ENCODE results near the gene TMEM145. TPM values are rescaled to one million over a fixed set of nuclear protein-coding genes. Genes with fewer than 3 reads are reported as not detected.
"Not testable (repeated sequence)": the region's sequence is repeated elsewhere in the genome, so short reads cannot be mapped to it uniquely, and the experiment has no call there.

TMEM145 gene
- not detected for total RNA-seq

DNA sequence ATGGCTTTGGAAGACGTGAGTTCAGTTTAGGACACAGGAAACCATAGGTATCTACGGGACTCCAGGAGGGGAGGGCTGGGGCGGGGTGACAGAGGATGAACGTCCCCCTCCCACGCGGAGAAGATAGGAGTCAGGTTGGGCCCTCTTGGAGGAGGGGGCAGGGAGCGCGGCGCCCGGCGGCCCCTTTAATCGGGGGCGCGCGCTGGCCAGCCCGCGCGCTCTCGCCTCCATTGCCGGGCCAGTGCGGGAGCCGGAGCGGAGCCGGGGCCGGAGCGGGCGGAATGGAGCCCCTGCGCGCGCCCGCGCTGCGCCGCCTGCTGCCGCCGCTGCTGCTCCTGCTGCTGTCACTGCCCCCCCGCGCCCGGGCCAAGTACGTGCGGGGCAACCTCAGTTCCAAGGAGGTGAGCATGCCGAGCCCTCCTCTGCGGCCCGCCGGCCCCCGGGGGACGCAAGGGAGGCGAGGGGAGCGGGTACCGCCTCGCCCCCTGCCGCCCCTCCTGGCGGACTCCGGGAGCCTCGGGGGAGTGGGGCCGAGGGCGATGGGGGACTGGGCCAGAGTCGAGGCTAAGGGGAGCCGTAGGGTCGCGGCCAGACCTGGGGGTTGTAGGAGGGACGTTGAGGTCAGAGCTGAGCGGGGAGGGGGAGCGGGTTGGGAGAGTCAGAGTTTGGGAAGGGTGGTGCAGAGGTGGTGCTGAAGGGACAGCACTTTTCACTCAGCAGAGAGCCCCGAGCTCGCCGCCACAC is at the start of gene TMEM145:
Gene TMEM145 (plus strand): TSS at position 214 of the 744 bp plus-strand sequence. CDS start 68 bp downstream, at position 282.
- peak; percentile 41 for DNase-seq
- H3K4me3 ChIP-seq: peak within 1 kb of the TSS in 3 of 4 donors; percentile 24 to 53 (median 41)
- no peak within 1 kb of the TSS for H3K27ac ChIP-seq
- H3K4me1 ChIP-seq: peaks cover 4 to 22% (median 12%) of the 10 kb centered on the region in 4 donors
- TF ChIP-seq POLR2AphosphoS5 (IDR thresholded peaks at IDR 0.05): no peak
- TF ChIP-seq, protein P1, sequence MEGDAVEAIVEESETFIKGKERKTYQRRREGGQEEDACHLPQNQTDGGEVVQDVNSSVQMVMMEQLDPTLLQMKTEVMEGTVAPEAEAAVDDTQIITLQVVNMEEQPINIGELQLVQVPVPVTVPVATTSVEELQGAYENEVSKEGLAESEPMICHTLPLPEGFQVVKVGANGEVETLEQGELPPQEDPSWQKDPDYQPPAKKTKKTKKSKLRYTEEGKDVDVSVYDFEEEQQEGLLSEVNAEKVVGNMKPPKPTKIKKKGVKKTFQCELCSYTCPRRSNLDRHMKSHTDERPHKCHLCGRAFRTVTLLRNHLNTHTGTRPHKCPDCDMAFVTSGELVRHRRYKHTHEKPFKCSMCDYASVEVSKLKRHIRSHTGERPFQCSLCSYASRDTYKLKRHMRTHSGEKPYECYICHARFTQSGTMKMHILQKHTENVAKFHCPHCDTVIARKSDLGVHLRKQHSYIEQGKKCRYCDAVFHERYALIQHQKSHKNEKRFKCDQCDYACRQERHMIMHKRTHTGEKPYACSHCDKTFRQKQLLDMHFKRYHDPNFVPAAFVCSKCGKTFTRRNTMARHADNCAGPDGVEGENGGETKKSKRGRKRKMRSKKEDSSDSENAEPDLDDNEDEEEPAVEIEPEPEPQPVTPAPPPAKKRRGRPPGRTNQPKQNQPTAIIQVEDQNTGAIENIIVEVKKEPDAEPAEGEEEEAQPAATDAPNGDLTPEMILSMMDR (IDR thresholded peaks at IDR 0.05): peak in 2 of 5 experiments; percentile 1 to 9
- TF ChIP-seq EP300 (IDR thresholded peaks at IDR 0.05; ENCODE audit: low read depth): no peak
- in situ Hi-C loops (cut with MboI; ENCODE audit: low pct_ligation_motif_present in 1 of 4, low pct_unique_long_range_greater_than_20kb in 1 of 4, low sequenced_read_pairs in 3 of 4) (loop anchor here in 2 of 4 donors (25.0 kb wide), 1 partner anchor 201 kb away; no protein-coding TSS in a partner anchor), intact Hi-C loops (cut with DNase I; ENCODE audit: low total_unique reads) (no loop called here)
- 0 to 1% methylated on average over 2 to 30 of the region's 67 CpGs for WGBS, 2 donors (ENCODE audit: low coverage in 1 of 2)
- H3K36me3 ChIP-seq: no peaks in the 10 kb centered on the region
- H3K27me3 ChIP-seq: peaks cover 52% of the 10 kb centered on the region
- no peaks in the 10 kb centered on the region for H3K9me3 ChIP-seq

DNA sequence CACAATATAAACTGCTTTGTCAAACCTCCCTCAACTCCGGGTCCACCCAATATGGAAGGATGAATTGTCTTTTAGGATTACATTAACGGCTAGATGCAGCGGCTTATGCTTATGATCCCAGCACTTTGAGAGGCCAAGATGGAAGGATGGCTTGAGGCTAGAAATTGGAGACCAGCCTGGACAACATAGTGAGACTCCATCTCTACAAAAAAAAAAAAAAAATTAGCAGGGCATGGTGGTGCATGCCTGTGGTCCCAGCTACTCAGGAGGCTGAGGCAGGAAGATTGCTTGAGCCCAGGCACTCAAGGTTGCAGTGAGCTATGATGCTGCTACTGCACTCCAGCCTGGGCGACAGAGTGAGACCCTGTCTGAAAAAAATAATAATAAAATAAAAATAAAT is 47.0 kb upstream of the TMEM145 start:
- H3K4me3 ChIP-seq; in situ Hi-C loops (cut with MboI; ENCODE audit: low pct_ligation_motif_present in 1 of 4, low pct_unique_long_range_greater_than_20kb in 1 of 4, low sequenced_read_pairs in 3 of 4); intact Hi-C loops (cut with DNase I; ENCODE audit: low total_unique reads); H3K27me3 ChIP-seq; H3K27ac ChIP-seq; H3K9me3 ChIP-seq; DNase-seq; H3K36me3 ChIP-seq: not testable (repeated sequence)
- H3K4me1 ChIP-seq: peaks cover 19 to 22% (median 21%) of the 10 kb centered on the region in 4 donors
- WGBS, 2 donors (ENCODE audit: low coverage in 1 of 2): 90 to 92% methylated on average over 4 of the region's 4 CpGs

DNA sequence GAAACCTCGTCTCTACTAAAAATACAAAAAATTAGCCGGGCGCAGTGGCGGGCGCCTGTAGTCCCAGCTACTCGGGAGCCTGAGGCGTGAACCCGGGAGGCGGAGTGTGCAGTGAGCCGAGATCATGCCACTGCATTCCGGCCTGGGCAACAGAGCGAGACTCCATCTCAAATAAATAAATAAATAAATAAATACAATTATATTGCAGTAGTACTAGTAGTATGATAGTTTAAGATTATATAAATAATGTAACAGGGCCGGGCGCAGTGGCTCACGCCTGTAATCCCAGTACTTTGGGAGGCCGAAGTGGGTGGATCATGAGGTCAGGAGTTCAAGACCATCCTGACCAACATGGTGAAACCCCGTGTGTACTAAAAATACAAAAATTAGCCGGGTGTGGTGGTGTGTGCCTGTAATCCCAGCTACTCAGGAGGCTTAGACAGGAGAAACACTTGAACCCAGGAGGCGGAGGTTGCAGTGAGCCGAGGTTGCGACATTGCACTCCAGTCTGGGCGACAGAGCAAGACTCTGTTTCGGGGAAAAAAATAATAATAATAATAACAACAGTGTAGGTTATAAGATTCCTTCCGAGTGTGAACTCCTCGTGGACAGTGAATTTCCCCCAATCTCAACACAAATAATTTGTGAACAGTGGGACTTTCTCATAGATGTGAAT is 46.0 kb upstream of the TMEM145 start:
- H3K27me3 ChIP-seq; DNase-seq; H3K36me3 ChIP-seq; in situ Hi-C loops (cut with MboI; ENCODE audit: low pct_ligation_motif_present in 1 of 4, low pct_unique_long_range_greater_than_20kb in 1 of 4, low sequenced_read_pairs in 3 of 4); H3K9me3 ChIP-seq; H3K4me3 ChIP-seq; intact Hi-C loops (cut with DNase I; ENCODE audit: low total_unique reads): not testable (repeated sequence)
- H3K4me1 ChIP-seq: peaks cover 21 to 30% (median 23%) of the 10 kb centered on the region in 4 donors
- H3K27ac ChIP-seq: peak overlapping the region in 2 of 4 donors; percentile 95 to 99
- WGBS, 2 donors (ENCODE audit: low coverage in 1 of 2): 88 to 91% methylated on average over 23 to 25 of the region's 25 CpGs

DNA sequence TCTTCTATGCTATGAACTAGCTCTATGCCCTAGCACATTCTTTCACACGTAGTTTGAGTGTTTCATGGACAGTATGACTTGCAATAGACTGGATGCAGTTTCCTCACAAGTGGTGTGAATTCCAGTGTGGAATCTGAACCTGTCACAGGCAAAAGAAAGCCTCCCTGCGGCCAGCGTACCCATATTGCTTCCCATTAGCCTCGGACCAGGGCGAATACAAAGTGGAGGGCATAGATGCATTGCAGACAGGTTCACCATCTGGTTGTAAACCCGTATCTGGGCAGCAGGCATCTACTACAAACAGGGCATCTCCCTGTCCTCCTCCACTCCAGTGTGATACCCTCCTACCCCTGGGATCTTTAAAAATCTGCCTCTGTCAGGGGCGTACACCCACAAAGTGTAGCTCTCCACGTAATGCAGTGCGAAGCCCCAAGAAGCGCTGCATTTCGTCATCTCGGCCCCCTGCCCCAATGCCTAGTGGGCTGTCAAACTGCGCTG is 45.4 kb upstream of the TMEM145 start:
- WGBS, 2 donors (ENCODE audit: low coverage in 1 of 2): 11% methylated on average over 13 of the region's 13 CpGs; no CpG with 5 or more reads in 1 of the 2 donors
- in situ Hi-C loops (cut with MboI; ENCODE audit: low pct_ligation_motif_present in 1 of 4, low pct_unique_long_range_greater_than_20kb in 1 of 4, low sequenced_read_pairs in 3 of 4) (no loop called here), intact Hi-C loops (cut with DNase I; ENCODE audit: low total_unique reads) (no loop called here)
- Histone ChIP-seq H3K27me3 (no peaks in the 10 kb centered on the region), H3K4me3 (peak overlapping the region; percentile 26 to 78 (median 43)), H3K4me1 (peaks cover 21 to 30% (median 23%) of the 10 kb centered on the region in 4 donors), H3K27ac (peak overlapping the region; percentile 95 to 99 (median 98)), H3K9me3 (no peaks in the 10 kb centered on the region), H3K36me3 (no peaks in the 10 kb centered on the region)
- DNase-seq: peak; percentile 22
- TF ChIP-seq POLR2AphosphoS5 (IDR thresholded peaks at IDR 0.05) (no peak), POLR2A (IDR thresholded peaks at IDR 0.05) (no peak), EP300 (IDR thresholded peaks at IDR 0.05; ENCODE audit: low read depth) (no peak)
- TF ChIP-seq, protein P1 (IDR thresholded peaks at IDR 0.05): no peak

DNA sequence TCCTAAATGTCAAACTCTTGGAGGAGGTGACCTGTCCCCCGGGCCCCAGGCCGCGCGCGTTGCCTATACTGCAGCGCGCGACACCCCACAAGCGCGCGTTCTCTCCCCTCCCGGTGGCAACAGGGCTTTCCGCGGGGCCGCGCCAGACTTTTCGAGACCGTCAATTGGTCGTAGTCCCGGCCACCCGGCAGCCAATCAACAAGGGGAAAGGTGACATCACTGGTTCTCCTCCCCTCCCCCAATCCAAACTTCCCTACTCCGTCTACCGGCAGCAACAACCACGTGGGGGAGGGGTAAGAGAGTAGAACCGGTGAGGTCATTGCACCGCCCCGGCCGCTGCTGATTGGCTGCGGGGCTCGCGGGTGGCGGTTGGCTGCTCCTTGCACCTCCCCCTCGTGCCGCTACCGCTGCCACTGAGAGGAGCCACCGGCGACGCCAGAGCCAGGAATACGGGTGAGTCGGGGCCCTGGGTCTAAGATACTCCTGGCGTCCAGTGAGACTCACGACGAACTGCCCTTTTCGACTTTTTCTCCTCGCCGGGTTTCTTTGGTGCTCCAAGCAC is 44.9 kb upstream of the TMEM145 start:
- Histone ChIP-seq H3K9me3 (no peaks in the 10 kb centered on the region), H3K4me3 (peak overlapping the region; percentile 59 to 83 (median 80)), H3K27me3 (no peaks in the 10 kb centered on the region), H3K36me3 (no peaks in the 10 kb centered on the region), H3K27ac (peak overlapping the region; percentile 95 to 99 (median 98)), H3K4me1 (peaks cover 21 to 30% (median 23%) of the 10 kb centered on the region in 4 donors)
- 1% methylated on average over 40 of the region's 46 CpGs; no CpG with 5 or more reads in 1 of the 2 donors for WGBS, 2 donors (ENCODE audit: low coverage in 1 of 2)
- DNase-seq: peak; percentile 99
- intact Hi-C loops (cut with DNase I; ENCODE audit: low total_unique reads) (no loop called here), in situ Hi-C loops (cut with MboI; ENCODE audit: low pct_ligation_motif_present in 1 of 4, low pct_unique_long_range_greater_than_20kb in 1 of 4, low sequenced_read_pairs in 3 of 4) (no loop called here)
- TF ChIP-seq EP300 (IDR thresholded peaks at IDR 0.05; ENCODE audit: low read depth) (peak; percentile 81), POLR2A (IDR thresholded peaks at IDR 0.05) (peak; percentile 77), POLR2AphosphoS5 (IDR thresholded peaks at IDR 0.05) (peak; percentile 77 to 95 (median 86))
- TF ChIP-seq, protein P1 (IDR thresholded peaks at IDR 0.05): peak in 3 of 5 experiments; percentile 7 to 33 (median 25)

Measured in transverse colon (tissue), 4 donors.